Chondrocyte (in vitro differentiated cells): Measurements from ENCODE around the gene PROSER3. TPM values are rescaled to one million over a fixed set of nuclear protein-coding genes. Genes with fewer than 3 reads are reported as not detected.
A peak's percentile ranks its signal among the peaks of the same experiment; 100 is the strongest.

Experiments
- DNase-seq: peaks from one replicate; pipeline ENCODE4 v3.0.0; 2021; ENCODE audit warnings: mixed read lengths, low spot score
- H3K27ac Mint-ChIP-seq: one replicate; pipeline ENCODE4 v1.8.0; 2021; ENCODE audit warnings: mild to moderate bottlenecking, moderate library complexity, mixed read lengths; ENCODE audit not compliant: unreplicated experiment
- H3K27me3 Mint-ChIP-seq: 2 replicates; pipeline ENCODE4 v1.8.0; 2021; ENCODE audit warnings: low read depth, mixed read lengths
- H3K36me3 Mint-ChIP-seq: 2 replicates; pipeline ENCODE4 v1.8.0; 2021; ENCODE audit warnings: low read depth, mixed read lengths
- H3K4me1 Mint-ChIP-seq: 2 replicates; pipeline ENCODE4 v1.8.0; 2021; ENCODE audit warnings: low read depth, mild to moderate bottlenecking, mixed read lengths
- H3K4me3 Mint-ChIP-seq: one replicate; pipeline ENCODE4 v1.8.0; 2021; ENCODE audit warnings: mild to moderate bottlenecking, moderate library complexity, mixed read lengths; ENCODE audit not compliant: unreplicated experiment
- H3K9me3 Mint-ChIP-seq: 2 replicates; pipeline ENCODE4 v1.8.0; 2021; ENCODE audit warnings: low read depth, mixed read lengths
- total RNA-seq: library from RNA; stranded (reverse); gene quantifications from 3 replicates; pipeline ENCODE4 v1.2.1, GENCODE V29; 2021
- TF ChIP-seq, protein P1 (sequence below): fragments of 200-600 bp; sonication (generic); IDR thresholded peaks from 2 replicates; pipeline ENCODE4 v1.5.0; 2021; ENCODE audit warnings: antibody characterized with exemption, mild to moderate bottlenecking, moderate library complexity

Gene PROSER3
- total RNA-seq, 1 donor from 2014 or later: 17.4 TPM

DNA sequence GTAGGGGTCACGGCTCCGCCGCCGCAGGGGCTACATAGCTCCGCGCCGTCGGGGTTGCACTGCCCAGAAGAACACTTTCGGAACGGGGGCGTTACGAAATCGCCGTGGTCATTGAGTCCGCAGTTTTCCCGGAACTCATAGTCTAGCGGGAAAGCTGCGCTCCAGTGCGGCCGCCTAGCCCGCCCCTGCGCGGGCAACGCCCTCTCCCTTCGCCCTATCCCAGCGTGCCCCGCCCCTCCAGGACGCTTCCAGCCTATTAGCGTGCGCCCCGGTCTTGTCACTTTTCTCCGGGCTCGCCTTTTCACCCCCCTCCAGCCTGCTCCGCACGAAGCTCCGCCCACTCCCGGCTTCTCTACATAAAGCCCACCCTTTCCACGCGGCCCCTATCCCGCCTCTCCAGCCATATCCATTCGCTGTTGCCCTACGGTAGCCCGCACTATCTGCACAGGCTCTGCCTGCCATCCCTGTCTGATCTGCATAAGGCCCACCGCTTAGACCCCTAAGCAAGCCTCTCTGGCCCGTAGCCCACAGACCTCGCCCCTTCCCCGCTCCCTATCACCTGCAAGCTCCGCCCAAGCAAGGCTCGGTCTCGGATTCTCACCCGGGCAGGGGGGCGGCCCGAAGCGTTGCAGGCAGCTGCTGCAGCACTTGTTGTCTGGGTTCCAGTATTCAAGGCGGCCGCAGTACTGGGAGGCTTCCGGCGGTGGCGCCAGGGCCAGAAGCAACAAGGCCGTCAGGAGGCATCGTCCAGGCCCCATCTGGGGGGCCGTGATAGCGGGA is 17.4 kb upstream of the PROSER3 start:
- peak; percentile 100 for DNase-seq
- Mint-ChIP-seq H3K4me3 (peak overlapping the region; percentile 79), H3K9me3 (no peaks in the 10 kb centered on the region), H3K4me1 (peaks cover 23% of the 10 kb centered on the region), H3K27ac (peak overlapping the region; percentile 95), H3K27me3 (no peaks in the 10 kb centered on the region), H3K36me3 (peaks cover 9% of the 10 kb centered on the region)
- TF ChIP-seq, protein P1, sequence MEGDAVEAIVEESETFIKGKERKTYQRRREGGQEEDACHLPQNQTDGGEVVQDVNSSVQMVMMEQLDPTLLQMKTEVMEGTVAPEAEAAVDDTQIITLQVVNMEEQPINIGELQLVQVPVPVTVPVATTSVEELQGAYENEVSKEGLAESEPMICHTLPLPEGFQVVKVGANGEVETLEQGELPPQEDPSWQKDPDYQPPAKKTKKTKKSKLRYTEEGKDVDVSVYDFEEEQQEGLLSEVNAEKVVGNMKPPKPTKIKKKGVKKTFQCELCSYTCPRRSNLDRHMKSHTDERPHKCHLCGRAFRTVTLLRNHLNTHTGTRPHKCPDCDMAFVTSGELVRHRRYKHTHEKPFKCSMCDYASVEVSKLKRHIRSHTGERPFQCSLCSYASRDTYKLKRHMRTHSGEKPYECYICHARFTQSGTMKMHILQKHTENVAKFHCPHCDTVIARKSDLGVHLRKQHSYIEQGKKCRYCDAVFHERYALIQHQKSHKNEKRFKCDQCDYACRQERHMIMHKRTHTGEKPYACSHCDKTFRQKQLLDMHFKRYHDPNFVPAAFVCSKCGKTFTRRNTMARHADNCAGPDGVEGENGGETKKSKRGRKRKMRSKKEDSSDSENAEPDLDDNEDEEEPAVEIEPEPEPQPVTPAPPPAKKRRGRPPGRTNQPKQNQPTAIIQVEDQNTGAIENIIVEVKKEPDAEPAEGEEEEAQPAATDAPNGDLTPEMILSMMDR: peak; percentile 59

DNA sequence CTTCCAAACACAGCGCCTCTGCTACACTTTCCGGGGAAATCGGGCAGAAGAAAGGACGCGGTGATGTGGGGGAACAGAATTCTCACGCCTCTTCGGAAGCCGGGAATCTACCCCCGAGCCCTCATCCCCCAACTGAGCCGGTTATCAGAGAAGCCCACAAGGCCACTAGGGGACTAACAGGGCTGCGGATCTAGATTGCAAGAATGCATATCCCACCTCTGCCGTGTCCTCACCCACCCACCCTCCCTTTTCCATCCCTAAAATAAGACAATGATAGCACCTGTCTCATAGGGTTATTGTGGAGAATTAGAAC is 16.8 kb upstream of the PROSER3 start:
- Mint-ChIP-seq H3K27me3 (no peaks in the 10 kb centered on the region), H3K9me3 (no peaks in the 10 kb centered on the region), H3K4me1 (peaks cover 28% of the 10 kb centered on the region), H3K36me3 (peaks cover 7% of the 10 kb centered on the region), H3K4me3 (peak overlapping the region; percentile 79), H3K27ac (peak overlapping the region; percentile 95)
- TF ChIP-seq, protein P1: peak; percentile 31
- no peak for DNase-seq

DNA sequence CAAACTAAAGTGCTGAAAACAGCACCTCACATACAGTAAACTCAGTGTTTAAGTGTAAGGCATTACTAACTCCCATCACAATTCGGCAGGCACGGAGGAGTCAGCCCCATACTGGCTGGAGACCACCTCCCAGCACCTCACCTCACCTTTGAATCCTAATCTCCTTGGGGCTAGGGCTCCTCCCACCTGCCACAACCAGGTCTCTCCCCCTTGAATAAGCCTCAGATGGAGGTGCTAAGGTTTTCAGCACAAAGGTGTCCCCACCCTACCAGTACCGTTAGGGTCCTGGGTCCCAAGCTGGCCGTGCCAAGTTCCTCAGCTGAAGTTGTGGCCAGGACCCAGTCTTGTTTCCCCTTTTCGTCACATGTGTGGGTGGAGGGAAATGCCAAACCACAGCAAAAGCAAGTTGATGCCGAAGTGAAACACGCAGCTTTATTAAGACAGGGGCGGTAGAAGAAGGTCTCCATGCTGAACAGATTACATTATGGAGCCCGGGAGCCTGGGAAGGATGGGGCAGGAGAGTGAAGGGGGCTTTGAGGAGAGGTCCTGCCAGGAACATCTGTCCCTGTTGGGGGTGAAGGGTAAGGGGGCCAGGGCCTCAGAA is 15.8 kb upstream of the PROSER3 start, which contains the start of gene IGFLR1:
TSS of gene IGFLR1 (minus strand) at position 332 of the 604 bp plus-strand sequence. CDS start 1,272 bp downstream, outside the sequence.
- H3K27ac Mint-ChIP-seq: peak within 1 kb of the TSS; percentile 36
- no peaks in the 10 kb centered on the region for H3K9me3 Mint-ChIP-seq
- H3K27me3 Mint-ChIP-seq: no peaks in the 10 kb centered on the region
- TF ChIP-seq, protein P1: no peak
- peaks cover 39% of the 10 kb centered on the region for H3K4me1 Mint-ChIP-seq
- peaks cover 4% of the 10 kb centered on the region for H3K36me3 Mint-ChIP-seq
- no peak within 1 kb of the TSS for H3K4me3 Mint-ChIP-seq
- DNase-seq: no peak

DNA sequence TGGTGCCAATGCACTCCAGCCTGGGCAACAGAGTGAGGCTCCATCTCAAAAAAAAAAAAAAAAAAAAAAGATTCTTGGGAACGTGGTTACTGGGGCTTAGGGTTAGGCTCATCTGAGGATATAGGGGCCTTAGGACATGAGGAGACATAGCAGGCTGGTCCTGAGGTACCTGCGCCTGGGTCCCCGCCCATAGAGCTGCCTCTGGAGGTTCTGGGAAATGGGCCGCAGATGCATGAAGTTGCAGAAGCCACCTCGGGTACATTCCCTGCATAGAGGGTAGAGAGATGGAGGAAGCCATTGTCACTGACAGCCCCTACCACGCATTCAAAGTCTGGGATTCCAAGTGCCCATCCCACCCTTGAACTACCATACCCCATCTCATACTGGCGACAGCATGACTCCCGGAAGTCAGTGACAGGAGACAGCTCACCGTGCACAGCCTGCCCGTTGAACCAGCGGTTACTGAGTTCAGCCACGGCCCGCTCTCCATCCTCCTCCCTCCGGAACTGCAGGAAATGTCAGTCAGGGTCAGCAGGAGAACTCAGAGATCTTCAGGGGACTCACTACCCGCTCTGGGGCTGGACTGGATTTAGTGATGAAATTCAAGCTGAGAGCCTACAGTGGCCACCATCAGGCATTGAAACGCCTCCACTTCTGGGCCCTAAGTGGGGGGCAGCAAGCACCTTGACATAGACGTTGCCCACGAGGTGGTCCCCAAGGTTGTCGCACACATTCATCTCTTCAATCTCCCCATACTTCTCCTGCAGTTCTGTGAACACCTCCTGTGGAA is 14.1 kb upstream of the PROSER3 start:
- H3K4me1 Mint-ChIP-seq: peaks cover 51% of the 10 kb centered on the region
- peak overlapping the region; percentile 97 for H3K4me3 Mint-ChIP-seq
- H3K36me3 Mint-ChIP-seq: no peaks in the 10 kb centered on the region
- TF ChIP-seq, protein P1: no peak
- H3K27me3 Mint-ChIP-seq: no peaks in the 10 kb centered on the region
- H3K9me3 Mint-ChIP-seq: no peaks in the 10 kb centered on the region
- peak overlapping the region; percentile 12 for H3K27ac Mint-ChIP-seq
- peak; percentile 55 for DNase-seq
